ENCODE measurements around the gene EDAR.

DNA sequence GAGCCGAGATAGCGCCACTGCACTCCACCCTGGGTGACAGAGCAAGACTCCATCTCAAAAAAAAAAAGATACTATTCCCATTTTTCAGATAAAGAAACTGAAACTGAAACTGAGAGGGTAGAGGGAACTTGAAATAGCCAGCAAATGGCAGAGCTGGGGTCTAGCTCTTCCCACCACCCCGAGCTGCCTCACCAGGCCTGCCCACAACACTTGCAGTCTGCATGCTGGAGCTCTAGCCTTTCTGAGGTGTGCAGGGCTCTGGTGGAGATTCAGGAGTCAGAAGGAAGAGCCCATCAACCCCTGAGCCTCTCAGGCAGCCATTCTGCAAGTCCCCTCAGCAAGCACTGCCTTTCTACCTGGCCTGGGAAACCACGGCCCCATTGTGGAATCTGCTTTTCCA, 14.3 kb downstream of the EDAR start:
- TF ChIP-seq, protein P1, sequence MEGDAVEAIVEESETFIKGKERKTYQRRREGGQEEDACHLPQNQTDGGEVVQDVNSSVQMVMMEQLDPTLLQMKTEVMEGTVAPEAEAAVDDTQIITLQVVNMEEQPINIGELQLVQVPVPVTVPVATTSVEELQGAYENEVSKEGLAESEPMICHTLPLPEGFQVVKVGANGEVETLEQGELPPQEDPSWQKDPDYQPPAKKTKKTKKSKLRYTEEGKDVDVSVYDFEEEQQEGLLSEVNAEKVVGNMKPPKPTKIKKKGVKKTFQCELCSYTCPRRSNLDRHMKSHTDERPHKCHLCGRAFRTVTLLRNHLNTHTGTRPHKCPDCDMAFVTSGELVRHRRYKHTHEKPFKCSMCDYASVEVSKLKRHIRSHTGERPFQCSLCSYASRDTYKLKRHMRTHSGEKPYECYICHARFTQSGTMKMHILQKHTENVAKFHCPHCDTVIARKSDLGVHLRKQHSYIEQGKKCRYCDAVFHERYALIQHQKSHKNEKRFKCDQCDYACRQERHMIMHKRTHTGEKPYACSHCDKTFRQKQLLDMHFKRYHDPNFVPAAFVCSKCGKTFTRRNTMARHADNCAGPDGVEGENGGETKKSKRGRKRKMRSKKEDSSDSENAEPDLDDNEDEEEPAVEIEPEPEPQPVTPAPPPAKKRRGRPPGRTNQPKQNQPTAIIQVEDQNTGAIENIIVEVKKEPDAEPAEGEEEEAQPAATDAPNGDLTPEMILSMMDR (IDR thresholded peaks at IDR 0.05) = no peak
- TF ChIP-seq POLR2A (IDR thresholded peaks at IDR 0.05) = no peak

All from Peyer's patch (tissue), 4 donors.